ENCODE data around the gene GSE1.

GSE1 gene

GRCh38 chr16:85576944-85577343, 36.2 kb upstream of the GSE1 start:
- CTCF ChIA-PET = interaction anchor here (1.0 kb wide), 1 partner anchor 33 kb away, joined by 3 read pairs; no protein-coding TSS in a partner anchor
- no peak for DNase-seq (ENCODE audit: extremely low spot score)
- POLR2A ChIA-PET = interaction anchor here (1.4 kb wide), 1 partner anchor 24 kb away, joined by 3 read pairs; no protein-coding TSS in a partner anchor
- no peak for TF ChIP-seq TARDBP (IDR thresholded peaks at IDR 0.05)

GRCh38 chr16:85577899-85578598, 35.1 kb upstream of the GSE1 start:
- POLR2A ChIA-PET = no interaction called here
- DNase-seq (ENCODE audit: extremely low spot score) = no peak
- TF ChIP-seq BHLHE40 (IDR thresholded peaks at IDR 0.05; ENCODE audit: borderline replicate concordance) (no peak), ZNF384 (IDR thresholded peaks at IDR 0.05) (no peak), SP1 (IDR thresholded peaks at IDR 0.05) (no peak), TARDBP (IDR thresholded peaks at IDR 0.05) (no peak), ELF4 (IDR thresholded peaks at IDR 0.05) (no peak), L3MBTL2 (conservative IDR thresholded peaks at IDR 0.05) (no peak), HDGF (IDR thresholded peaks at IDR 0.05; ENCODE audit: borderline replicate concordance) (no peak)
- CTCF ChIA-PET = interaction anchor here (1.0 kb wide), 1 partner anchor 87 kb away, joined by 3 read pairs; no protein-coding TSS in a partner anchor

GRCh38 chr16:85578599-85578948, 34.5 kb upstream of the GSE1 start:
- no peak for DNase-seq (ENCODE audit: extremely low spot score)
- ChIA-PET POLR2A (no interaction called here), CTCF (interaction anchor here (1.0 kb wide), 1 partner anchor 88 kb away, joined by 3 read pairs; no protein-coding TSS in a partner anchor)
- no peak for TF ChIP-seq PKNOX1 (IDR thresholded peaks at IDR 0.05)
- no peak for TF ChIP-seq NFRKB (IDR thresholded peaks at IDR 0.05)
- TF ChIP-seq ARNT (IDR thresholded peaks at IDR 0.05) = no peak
- no peak for TF ChIP-seq FOXM1 (IDR thresholded peaks at IDR 0.05; ENCODE audit: borderline replicate concordance)
- TF ChIP-seq BHLHE40 (IDR thresholded peaks at IDR 0.05; ENCODE audit: borderline replicate concordance) = no peak
- TF ChIP-seq TARDBP (IDR thresholded peaks at IDR 0.05) = no peak
- TF ChIP-seq SUZ12 (IDR thresholded peaks at IDR 0.05) = no peak
- TF ChIP-seq LEF1 (IDR thresholded peaks at IDR 0.05; ENCODE audit: borderline replicate concordance) = no peak
- no peak for TF ChIP-seq FOXK2 (IDR thresholded peaks at IDR 0.05)
- TF ChIP-seq ZNF384 (IDR thresholded peaks at IDR 0.05) = no peak

- DNase-seq (ENCODE audit: extremely low spot score) = no peak
- ChIA-PET CTCF (interaction anchor here (0.6 to 1.0 kb wide), 2 partner anchors 88 to 494 kb away, joined by 3 read pairs; no protein-coding TSS in a partner anchor), POLR2A (no interaction called here)
- TF ChIP-seq ARNT (IDR thresholded peaks at IDR 0.05) (no peak), PKNOX1 (IDR thresholded peaks at IDR 0.05) (no peak), LEF1 (IDR thresholded peaks at IDR 0.05; ENCODE audit: borderline replicate concordance) (no peak), HDGF (IDR thresholded peaks at IDR 0.05; ENCODE audit: borderline replicate concordance) (no peak), TARDBP (IDR thresholded peaks at IDR 0.05) (no peak), SP1 (IDR thresholded peaks at IDR 0.05) (no peak), ZNF384 (IDR thresholded peaks at IDR 0.05) (no peak), BHLHE40 (IDR thresholded peaks at IDR 0.05; ENCODE audit: borderline replicate concordance) (no peak), FOXM1 (IDR thresholded peaks at IDR 0.05; ENCODE audit: borderline replicate concordance) (no peak)
Observed at GRCh38 chr16:85579191-85579590, 33.9 kb upstream of the GSE1 start.

- TF ChIP-seq ZNF384 (IDR thresholded peaks at IDR 0.05) = no peak
- no peak for TF ChIP-seq TARDBP (IDR thresholded peaks at IDR 0.05)
- TF ChIP-seq L3MBTL2 (conservative IDR thresholded peaks at IDR 0.05) = no peak
- TF ChIP-seq FOXK2 (IDR thresholded peaks at IDR 0.05) = no peak
- TF ChIP-seq LEF1 (IDR thresholded peaks at IDR 0.05; ENCODE audit: borderline replicate concordance) = no peak
- TF ChIP-seq PKNOX1 (IDR thresholded peaks at IDR 0.05) = no peak
- no peak for TF ChIP-seq ELF4 (IDR thresholded peaks at IDR 0.05)
- TF ChIP-seq CTBP1 (IDR thresholded peaks at IDR 0.05; ENCODE audit: borderline replicate concordance) = no peak
- TF ChIP-seq FOXA1 (IDR thresholded peaks at IDR 0.05) = no peak
- TF ChIP-seq FOXM1 (IDR thresholded peaks at IDR 0.05; ENCODE audit: borderline replicate concordance) = no peak
- no peak for TF ChIP-seq NFRKB (IDR thresholded peaks at IDR 0.05)
- TF ChIP-seq HDGF (IDR thresholded peaks at IDR 0.05; ENCODE audit: borderline replicate concordance) = no peak
- no peak for TF ChIP-seq ARNT (IDR thresholded peaks at IDR 0.05)
- TF ChIP-seq SP1 (IDR thresholded peaks at IDR 0.05) = no peak
- TF ChIP-seq BHLHE40 (IDR thresholded peaks at IDR 0.05; ENCODE audit: borderline replicate concordance) = no peak
- no peak for DNase-seq (ENCODE audit: extremely low spot score)
- POLR2A ChIA-PET = no interaction called here
- CTCF ChIA-PET = interaction anchor here (0.8 kb wide), 1 partner anchor 130 kb away, joined by 3 read pairs; no protein-coding TSS in a partner anchor
Observed at GRCh38 chr16:85579923-85580580, 33.1 kb upstream of the GSE1 start.

GRCh38 chr16:85580684-85581083, 32.4 kb upstream of the GSE1 start:
- ChIA-PET POLR2A (no interaction called here), CTCF (interaction anchor here (0.8 kb wide), 1 partner anchor 131 kb away, joined by 3 read pairs; no protein-coding TSS in a partner anchor)
- DNase-seq (ENCODE audit: extremely low spot score) = no peak
- TF ChIP-seq FOXA1 (IDR thresholded peaks at IDR 0.05) (no peak), NFRKB (IDR thresholded peaks at IDR 0.05) (no peak), CTBP1 (IDR thresholded peaks at IDR 0.05; ENCODE audit: borderline replicate concordance) (no peak), ARNT (IDR thresholded peaks at IDR 0.05) (no peak), FOXM1 (IDR thresholded peaks at IDR 0.05; ENCODE audit: borderline replicate concordance) (no peak), SUZ12 (IDR thresholded peaks at IDR 0.05) (no peak), SP1 (IDR thresholded peaks at IDR 0.05) (no peak), ZNF384 (IDR thresholded peaks at IDR 0.05) (no peak), PKNOX1 (IDR thresholded peaks at IDR 0.05) (no peak), FOXK2 (IDR thresholded peaks at IDR 0.05) (no peak), HDGF (IDR thresholded peaks at IDR 0.05; ENCODE audit: borderline replicate concordance) (no peak), LEF1 (IDR thresholded peaks at IDR 0.05; ENCODE audit: borderline replicate concordance) (no peak), ELF4 (IDR thresholded peaks at IDR 0.05) (no peak)
